ENCODE results near the gene KIF25.

The KIF25 gene

GRCh38 chr6:167960579-167960978, 36.9 kb upstream of the KIF25 start:
- no peaks in the 10 kb centered on the region for H3K27me3 ChIP-seq (ENCODE audit: insufficient read depth, low read length, poor library complexity)
- no peak overlapping the region for H3K9ac ChIP-seq (ENCODE audit: low read length)
- no peak overlapping the region for H3K4me2 ChIP-seq (ENCODE audit: low read length)
- H3K79me2 ChIP-seq (ENCODE audit: control insufficient read depth, insufficient read depth, low read length), result no peaks in the 10 kb centered on the region
- H2BK15ac ChIP-seq (replicated peaks; ENCODE audit: low read depth), result no peak overlapping the region
- H3K79me1 ChIP-seq (ENCODE audit: low read length), result peaks cover 13% of the 10 kb centered on the region
- H2BK5ac ChIP-seq (ENCODE audit: low read length), result no peak overlapping the region
- peaks cover 7% of the 10 kb centered on the region for H3K36me3 ChIP-seq (ENCODE audit: control insufficient read depth, insufficient read depth, low read length)
- no peak overlapping the region for H3K56ac ChIP-seq (ENCODE audit: low read length)
- no peak for DNase-seq
- H3K4me3 ChIP-seq (ENCODE audit: low read length), result no peak overlapping the region
- WGBS (ENCODE audit: extremely low coverage, insufficient coverage, low lambda C conversion rate), result no CpG with 5 or more reads among the region's 5 CpGs
- no peak overlapping the region for H3K23ac ChIP-seq (ENCODE audit: low read length)
- no peak overlapping the region for H4K5ac ChIP-seq (ENCODE audit: low read length)
- H3K4ac ChIP-seq (ENCODE audit: low read depth, low read length), result no peak overlapping the region
- no peak overlapping the region for H3K27ac ChIP-seq (ENCODE audit: low read depth, low read length)
- H3K18ac ChIP-seq (ENCODE audit: low read length), result no peak overlapping the region
- no peaks in the 10 kb centered on the region for H3K4me1 ChIP-seq (ENCODE audit: control insufficient read depth, low read depth, low read length)
- H2BK120ac ChIP-seq (ENCODE audit: low read depth, low read length), result no peak overlapping the region
- no peak overlapping the region for H4K8ac ChIP-seq (ENCODE audit: low read depth, low read length)
- H2AK5ac ChIP-seq (ENCODE audit: low read length), result no peak overlapping the region

GRCh38 chr6:167962711-167963110, 34.8 kb upstream of the KIF25 start:
- H3K27me3 ChIP-seq (ENCODE audit: insufficient read depth, low read length, poor library complexity), result no peaks in the 10 kb centered on the region
- no peak overlapping the region for H2BK15ac ChIP-seq (replicated peaks; ENCODE audit: low read depth)
- H3K4me3 ChIP-seq (ENCODE audit: low read length), result no peak overlapping the region
- peaks cover 10% of the 10 kb centered on the region for H3K36me3 ChIP-seq (ENCODE audit: control insufficient read depth, insufficient read depth, low read length)
- WGBS (ENCODE audit: extremely low coverage, insufficient coverage, low lambda C conversion rate), result no CpG with 5 or more reads among the region's 5 CpGs
- H3K4me1 ChIP-seq (ENCODE audit: control insufficient read depth, low read depth, low read length), result no peaks in the 10 kb centered on the region
- no peak overlapping the region for H2AK5ac ChIP-seq (ENCODE audit: low read length)
- no peak overlapping the region for H4K5ac ChIP-seq (ENCODE audit: low read length)
- no peak overlapping the region for H3K23ac ChIP-seq (ENCODE audit: low read length)
- H3K27ac ChIP-seq (ENCODE audit: low read depth, low read length), result no peak overlapping the region
- peaks cover 4% of the 10 kb centered on the region for H3K79me1 ChIP-seq (ENCODE audit: low read length)
- no peak overlapping the region for H2BK120ac ChIP-seq (ENCODE audit: low read depth, low read length)
- DNase-seq, result no peak
- H4K8ac ChIP-seq (ENCODE audit: low read depth, low read length), result no peak overlapping the region
- no peaks in the 10 kb centered on the region for H3K79me2 ChIP-seq (ENCODE audit: control insufficient read depth, insufficient read depth, low read length)
- H3K4me2 ChIP-seq (ENCODE audit: low read length), result no peak overlapping the region
- no peak overlapping the region for H3K4ac ChIP-seq (ENCODE audit: low read depth, low read length)
- H3K56ac ChIP-seq (ENCODE audit: low read length), result no peak overlapping the region
- H2BK5ac ChIP-seq (ENCODE audit: low read length), result no peak overlapping the region
- no peak overlapping the region for H3K18ac ChIP-seq (ENCODE audit: low read length)
- H3K9ac ChIP-seq (ENCODE audit: low read length), result no peak overlapping the region

- WGBS (ENCODE audit: extremely low coverage, insufficient coverage, low lambda C conversion rate), result no CpG with 5 or more reads among the region's 8 CpGs
- Histone ChIP-seq H2BK5ac (ENCODE audit: low read length) (no peak overlapping the region), H3K36me3 (ENCODE audit: control insufficient read depth, insufficient read depth, low read length) (peaks cover 10% of the 10 kb centered on the region)
These were observed 33.8 kb upstream of the KIF25 start for GRCh38 chr6:167963589-167964057.

GRCh38 chr6:167965592-167966539, 31.6 kb upstream of the KIF25 start:
- Histone ChIP-seq H3K4me2 (ENCODE audit: low read length) (no peak overlapping the region), H2BK5ac (ENCODE audit: low read length) (no peak overlapping the region), H2BK120ac (ENCODE audit: low read depth, low read length) (no peak overlapping the region), H2AK5ac (ENCODE audit: low read length) (no peak overlapping the region), H2BK15ac (replicated peaks; ENCODE audit: low read depth) (no peak overlapping the region), H3K79me1 (ENCODE audit: low read length) (peaks cover 1% of the 10 kb centered on the region), H3K4me3 (ENCODE audit: low read length) (no peak overlapping the region), H3K9ac (ENCODE audit: low read length) (no peak overlapping the region), H3K18ac (ENCODE audit: low read length) (no peak overlapping the region), H3K79me2 (ENCODE audit: control insufficient read depth, insufficient read depth, low read length) (no peaks in the 10 kb centered on the region), H4K8ac (ENCODE audit: low read depth, low read length) (no peak overlapping the region), H3K4me1 (ENCODE audit: control insufficient read depth, low read depth, low read length) (no peaks in the 10 kb centered on the region), H3K4ac (ENCODE audit: low read depth, low read length) (no peak overlapping the region), H3K36me3 (ENCODE audit: control insufficient read depth, insufficient read depth, low read length) (peaks cover 13% of the 10 kb centered on the region), H4K5ac (ENCODE audit: low read length) (no peak overlapping the region), H3K56ac (ENCODE audit: low read length) (no peak overlapping the region), H3K27ac (ENCODE audit: low read depth, low read length) (no peak overlapping the region), H3K23ac (ENCODE audit: low read length) (no peak overlapping the region), H3K27me3 (ENCODE audit: insufficient read depth, low read length, poor library complexity) (no peaks in the 10 kb centered on the region)
- DNase-seq, result no peak
- WGBS (ENCODE audit: extremely low coverage, insufficient coverage, low lambda C conversion rate), result no CpG with 5 or more reads among the region's 39 CpGs

More at GRCh38 chr6:167963589-167964057, 33.8 kb upstream of the KIF25 start:
- H2BK15ac ChIP-seq (replicated peaks; ENCODE audit: low read depth), result no peak overlapping the region
- no peak overlapping the region for H3K4me3 ChIP-seq (ENCODE audit: low read length)
- peaks cover 3% of the 10 kb centered on the region for H3K79me1 ChIP-seq (ENCODE audit: low read length)
- no peaks in the 10 kb centered on the region for H3K79me2 ChIP-seq (ENCODE audit: control insufficient read depth, insufficient read depth, low read length)
- H3K27me3 ChIP-seq (ENCODE audit: insufficient read depth, low read length, poor library complexity), result no peaks in the 10 kb centered on the region
- DNase-seq, result no peak
- H3K4ac ChIP-seq (ENCODE audit: low read depth, low read length), result no peak overlapping the region
- no peak overlapping the region for H3K56ac ChIP-seq (ENCODE audit: low read length)
- no peak overlapping the region for H2AK5ac ChIP-seq (ENCODE audit: low read length)
- H3K18ac ChIP-seq (ENCODE audit: low read length), result no peak overlapping the region
- no peak overlapping the region for H3K9ac ChIP-seq (ENCODE audit: low read length)
- H3K23ac ChIP-seq (ENCODE audit: low read length), result peak overlapping the region; percentile 70
- no peaks in the 10 kb centered on the region for H3K4me1 ChIP-seq (ENCODE audit: control insufficient read depth, low read depth, low read length)
- no peak overlapping the region for H3K4me2 ChIP-seq (ENCODE audit: low read length)
- no peak overlapping the region for H4K5ac ChIP-seq (ENCODE audit: low read length)
- H2BK120ac ChIP-seq (ENCODE audit: low read depth, low read length), result no peak overlapping the region
- H4K8ac ChIP-seq (ENCODE audit: low read depth, low read length), result no peak overlapping the region
- H3K27ac ChIP-seq (ENCODE audit: low read depth, low read length), result no peak overlapping the region

- Histone ChIP-seq H2BK15ac (replicated peaks; ENCODE audit: low read depth) (no peak overlapping the region), H2BK120ac (ENCODE audit: low read depth, low read length) (no peak overlapping the region), H3K4me1 (ENCODE audit: control insufficient read depth, low read depth, low read length) (no peaks in the 10 kb centered on the region), H3K4me3 (ENCODE audit: low read length) (no peak overlapping the region), H3K27ac (ENCODE audit: low read depth, low read length) (no peak overlapping the region), H3K79me1 (ENCODE audit: low read length) (peaks cover 1% of the 10 kb centered on the region), H2BK5ac (ENCODE audit: low read length) (no peak overlapping the region), H3K9ac (ENCODE audit: low read length) (no peak overlapping the region), H3K56ac (ENCODE audit: low read length) (no peak overlapping the region), H3K27me3 (ENCODE audit: insufficient read depth, low read length, poor library complexity) (no peaks in the 10 kb centered on the region), H3K36me3 (ENCODE audit: control insufficient read depth, insufficient read depth, low read length) (peaks cover 13% of the 10 kb centered on the region), H3K4ac (ENCODE audit: low read depth, low read length) (no peak overlapping the region), H3K4me2 (ENCODE audit: low read length) (no peak overlapping the region), H3K18ac (ENCODE audit: low read length) (no peak overlapping the region), H3K23ac (ENCODE audit: low read length) (no peak overlapping the region), H2AK5ac (ENCODE audit: low read length) (no peak overlapping the region), H4K8ac (ENCODE audit: low read depth, low read length) (no peak overlapping the region), H4K5ac (ENCODE audit: low read length) (no peak overlapping the region), H3K79me2 (ENCODE audit: control insufficient read depth, insufficient read depth, low read length) (no peaks in the 10 kb centered on the region)
- no peak for DNase-seq
- WGBS (ENCODE audit: extremely low coverage, insufficient coverage, low lambda C conversion rate), result no CpG with 5 or more reads among the region's 8 CpGs
These were observed 30.9 kb upstream of the KIF25 start for GRCh38 chr6:167966540-167966905.

All from mesendoderm (in vitro differentiated cells).